ENCODE measurements around the gene SFMBT2.
"Not testable (repeated sequence)": the region's sequence is repeated elsewhere in the genome, so short reads cannot be mapped to it uniquely, and the experiment has no call there.

Gene SFMBT2

DNA sequence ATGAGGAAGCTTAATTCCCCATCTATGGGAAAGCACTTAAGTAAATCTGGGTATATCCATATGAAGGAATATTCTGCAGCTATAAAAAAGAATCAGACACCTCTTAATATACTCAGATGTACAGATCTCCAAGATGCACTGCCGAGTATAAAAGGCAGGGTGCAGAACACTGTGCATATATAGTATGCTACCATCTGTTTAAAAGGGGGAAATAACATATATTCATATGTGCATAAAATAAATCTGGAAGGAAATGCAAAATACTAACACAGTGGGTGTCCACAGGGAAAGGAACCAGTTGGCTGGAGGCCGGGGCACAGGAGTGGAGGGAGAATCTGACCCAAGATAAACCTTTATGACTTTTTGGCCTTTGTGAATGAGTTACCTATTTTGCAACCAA, 201.4 kb downstream of the SFMBT2 start:
- FAIRE-seq, result no peak

- FAIRE-seq, result no peak
Observed at GRCh38 chr10:7206412-7207100, 204.3 kb downstream of the SFMBT2 start.

DNA sequence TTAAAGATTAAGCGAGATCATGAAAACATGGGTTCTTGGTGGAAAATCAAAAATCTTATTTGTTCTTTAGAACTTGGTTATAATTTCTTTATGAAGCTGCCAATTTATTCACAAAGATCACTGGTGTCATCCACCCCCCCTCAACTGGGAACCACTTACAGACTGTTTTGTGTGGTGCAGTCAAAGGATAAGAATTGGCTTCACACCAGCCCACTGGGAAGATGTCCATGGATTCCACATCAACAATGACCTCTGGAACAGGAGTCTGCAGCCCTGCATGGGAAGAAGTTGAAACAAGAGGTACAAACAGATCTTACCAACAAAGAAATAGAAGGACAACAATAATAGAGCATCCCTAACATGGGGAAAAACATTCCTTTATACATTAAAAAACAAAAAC, 205.2 kb downstream of the SFMBT2 start:
- FAIRE-seq, result no peak

DNA sequence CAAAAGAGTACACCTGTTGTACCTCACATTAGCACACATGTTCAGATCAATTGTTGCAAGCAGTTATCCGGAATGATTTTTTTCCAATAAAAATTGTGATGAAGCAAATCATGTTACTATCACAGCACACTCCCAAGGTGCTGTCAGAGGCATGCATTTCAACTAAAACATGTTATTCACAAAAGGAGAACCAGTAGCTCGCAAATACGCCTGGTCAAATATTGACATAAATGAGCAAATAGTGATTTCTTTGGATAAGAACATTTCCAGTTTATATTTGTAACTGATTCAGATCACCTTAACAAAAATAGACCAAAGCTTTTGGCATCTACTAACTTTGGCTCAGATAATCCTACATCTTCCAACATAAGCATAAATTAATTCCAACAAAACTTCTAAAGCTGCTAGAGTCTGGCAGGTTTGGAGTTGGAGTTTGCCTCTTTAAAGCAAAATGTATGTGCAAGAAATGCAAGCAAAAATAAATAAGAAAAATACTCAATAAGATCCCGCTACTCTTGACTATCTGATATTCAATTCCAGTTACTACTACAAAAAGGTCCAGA, 208.0 kb downstream of the SFMBT2 start:
- no peak for FAIRE-seq

DNA sequence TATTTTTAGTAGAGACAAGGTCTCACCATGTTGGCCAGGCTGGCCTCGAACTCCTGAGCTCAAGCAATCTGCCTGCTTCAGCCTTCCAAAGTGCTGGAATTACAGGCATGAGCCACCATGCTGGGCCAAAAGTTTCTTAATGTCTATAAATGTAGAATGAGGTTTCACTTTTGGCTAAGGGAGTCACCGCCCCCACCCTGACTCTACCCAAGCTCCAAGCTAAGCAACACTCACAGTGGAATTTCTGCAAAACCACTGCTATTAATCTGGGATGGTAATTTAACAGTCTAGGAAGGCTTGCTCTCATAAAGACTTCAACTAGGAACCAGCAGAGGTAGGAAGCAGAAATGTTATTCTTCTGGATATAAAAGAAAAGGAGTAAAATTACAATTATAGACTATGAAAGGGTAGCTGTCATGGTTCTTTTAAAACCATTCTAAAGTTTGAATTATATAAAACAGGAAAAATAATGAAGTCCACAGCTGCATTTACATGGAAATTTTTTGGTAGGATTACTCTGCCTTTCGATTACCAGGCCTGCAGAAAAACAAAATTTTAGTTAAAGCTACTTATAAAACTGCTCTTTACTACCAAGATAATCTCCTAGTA, 211.6 kb downstream of the SFMBT2 start:
- FAIRE-seq, result no peak

GRCh38 chr10:7196284-7196683, 214.6 kb downstream of the SFMBT2 start:
- FAIRE-seq, result no peak

GRCh38 chr10:7195118-7195517, 215.7 kb downstream of the SFMBT2 start:
- FAIRE-seq, result no peak

- FAIRE-seq, result no peak
Observed at GRCh38 chr10:7194571-7194970, 216.3 kb downstream of the SFMBT2 start.

GRCh38 chr10:7193369-7193768, 217.5 kb downstream of the SFMBT2 start:
- no peak for FAIRE-seq

GRCh38 chr10:7192831-7193361, 217.9 kb downstream of the SFMBT2 start:
- FAIRE-seq, result no peak

DNA sequence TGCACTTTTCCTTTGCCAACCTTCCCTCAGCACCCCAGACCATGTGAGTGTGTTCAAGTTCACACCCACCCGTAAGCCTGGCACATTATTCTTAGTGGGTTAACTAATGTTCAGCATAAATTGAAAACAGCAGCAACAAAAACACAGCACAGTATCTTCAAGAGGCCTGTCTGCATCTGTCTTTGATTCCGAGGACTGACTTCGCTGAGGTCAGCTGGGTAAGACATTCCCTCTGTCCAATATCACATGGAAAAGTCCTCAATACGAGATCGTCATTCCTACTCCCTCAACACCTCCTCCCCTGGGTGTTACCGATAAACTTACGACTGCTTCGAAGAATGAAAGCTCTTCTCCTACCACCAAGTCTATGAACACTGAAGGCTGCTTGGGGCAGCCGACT, 218.8 kb downstream of the SFMBT2 start:
- no peak for FAIRE-seq

DNA sequence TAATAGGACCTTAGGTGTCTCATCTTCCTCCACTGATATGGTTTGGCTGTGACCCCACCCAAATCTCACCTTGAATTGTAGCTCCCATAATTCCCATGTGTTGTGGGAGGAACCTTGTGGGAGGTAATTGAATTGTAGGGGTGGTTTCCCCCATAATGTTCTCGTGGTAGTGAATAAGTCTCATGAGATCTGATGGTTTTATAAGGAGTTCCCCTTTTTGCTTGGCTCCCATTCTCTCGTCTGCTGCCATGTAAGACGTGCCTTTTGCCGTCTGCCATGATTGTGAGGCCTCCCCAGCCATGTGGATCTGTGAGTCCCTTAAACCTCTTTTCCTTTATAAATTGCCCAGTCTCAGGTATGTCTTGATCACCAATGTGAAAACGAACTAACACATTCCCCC, 220.1 kb downstream of the SFMBT2 start:
- not testable (repeated sequence) for FAIRE-seq

DNA sequence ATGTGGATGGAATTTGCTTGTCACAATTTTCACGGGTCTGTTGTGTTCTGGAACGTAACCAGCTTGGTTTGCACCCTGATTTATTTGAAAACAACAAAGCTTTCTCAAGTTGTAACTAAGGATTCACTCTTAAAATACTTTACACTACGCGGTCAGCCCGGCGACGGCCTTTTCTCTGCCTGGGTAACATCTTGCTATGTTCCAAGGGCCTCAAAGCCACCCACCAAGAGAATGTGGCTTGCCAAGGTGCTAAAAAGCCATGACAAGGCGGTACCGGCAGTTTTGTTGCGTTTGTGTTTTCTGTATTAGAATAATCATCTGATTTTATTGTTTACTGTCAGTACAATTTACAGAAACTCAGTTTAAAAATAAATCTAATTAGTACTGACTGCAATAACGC, 220.9 kb downstream of the SFMBT2 start:
- FAIRE-seq, result no peak

- FAIRE-seq, result no peak
Observed at GRCh38 chr10:7188456-7189050, 222.3 kb downstream of the SFMBT2 start.

DNA sequence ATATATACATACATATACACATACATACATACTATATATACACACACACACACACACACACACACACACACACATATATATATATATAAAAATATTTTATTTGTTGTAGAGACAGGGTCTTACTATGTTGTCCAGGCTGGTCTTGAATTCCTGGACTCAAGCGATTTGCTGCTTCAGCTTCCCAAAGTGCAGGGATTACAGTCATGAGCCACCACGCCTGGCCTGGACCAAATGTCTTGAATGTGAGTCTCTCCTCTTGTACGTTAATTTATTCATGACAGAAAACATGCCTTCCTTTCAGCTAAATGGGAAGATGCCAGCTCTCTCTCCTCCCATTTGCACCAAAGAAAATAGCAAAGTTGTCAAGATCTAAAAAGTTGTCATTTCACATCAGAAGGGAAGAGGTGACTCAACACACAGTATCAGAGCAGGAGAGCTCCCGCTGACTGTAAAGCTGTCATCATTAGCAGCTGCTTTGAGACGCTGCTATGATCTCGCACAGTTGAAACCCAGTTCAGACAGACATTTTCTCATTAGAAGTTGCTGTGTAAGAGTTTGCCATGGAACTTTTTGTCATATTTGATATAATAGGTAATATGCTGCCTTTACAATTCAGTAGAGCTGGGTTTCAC, 224.3 kb downstream of the SFMBT2 start:
- no peak for FAIRE-seq

DNA sequence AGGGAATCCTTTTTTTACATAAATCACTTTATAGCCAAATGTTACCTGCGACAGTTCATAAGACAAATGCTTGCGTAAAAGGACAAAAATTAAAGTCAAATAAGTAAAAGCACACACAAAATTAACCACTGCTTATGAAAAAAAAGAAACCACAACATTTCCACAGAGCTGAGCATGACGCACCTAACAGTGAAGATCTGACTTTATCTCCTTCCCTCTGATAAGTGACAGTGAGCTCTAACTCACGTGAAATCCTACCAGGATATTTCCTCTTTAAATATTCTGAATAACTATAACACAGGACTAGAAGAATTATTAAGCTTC, 225.5 kb downstream of the SFMBT2 start:
- no peak for FAIRE-seq

DNA sequence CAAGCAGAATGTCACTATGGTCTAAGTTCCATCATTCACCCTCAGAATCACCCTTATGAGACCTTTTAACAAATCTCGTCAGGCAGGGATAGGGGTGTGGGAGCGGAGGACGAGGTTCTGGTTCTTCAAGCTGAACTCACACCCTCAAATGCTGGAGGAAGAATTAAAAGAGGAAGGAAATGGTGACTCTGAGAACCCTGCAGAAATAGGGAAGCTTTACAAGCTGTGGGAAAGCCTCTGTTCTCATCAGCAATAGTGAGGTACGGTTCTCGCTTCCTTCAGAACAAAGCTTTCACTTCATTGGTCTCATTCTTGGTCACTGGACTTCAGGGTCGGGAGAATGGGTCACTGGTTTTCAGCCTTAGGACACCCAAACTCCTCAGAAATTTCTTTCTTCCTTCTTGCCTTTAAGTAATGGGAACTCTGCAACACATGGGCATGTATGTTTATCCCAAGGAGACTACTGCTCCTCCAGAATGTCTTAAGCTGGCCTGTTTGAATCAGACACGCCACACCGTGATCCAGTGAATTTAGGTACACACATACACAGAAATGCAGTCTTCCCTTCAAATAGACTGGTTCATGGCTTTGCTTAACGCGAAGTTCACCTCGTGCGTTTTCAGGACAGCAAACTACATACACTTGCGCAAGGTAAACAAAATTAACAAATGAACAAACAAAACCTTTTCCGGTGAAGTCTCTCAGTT, 226.0 kb downstream of the SFMBT2 start:
- no peak for FAIRE-seq

GRCh38 chr10:7184116-7184515, 226.7 kb downstream of the SFMBT2 start:
- FAIRE-seq, result not testable (repeated sequence)

- FAIRE-seq, result not testable (repeated sequence)
Observed at GRCh38 chr10:7182327-7182726, 228.5 kb downstream of the SFMBT2 start.

GRCh38 chr10:7181420-7181819, 229.4 kb downstream of the SFMBT2 start:
- FAIRE-seq, result no peak

DNA sequence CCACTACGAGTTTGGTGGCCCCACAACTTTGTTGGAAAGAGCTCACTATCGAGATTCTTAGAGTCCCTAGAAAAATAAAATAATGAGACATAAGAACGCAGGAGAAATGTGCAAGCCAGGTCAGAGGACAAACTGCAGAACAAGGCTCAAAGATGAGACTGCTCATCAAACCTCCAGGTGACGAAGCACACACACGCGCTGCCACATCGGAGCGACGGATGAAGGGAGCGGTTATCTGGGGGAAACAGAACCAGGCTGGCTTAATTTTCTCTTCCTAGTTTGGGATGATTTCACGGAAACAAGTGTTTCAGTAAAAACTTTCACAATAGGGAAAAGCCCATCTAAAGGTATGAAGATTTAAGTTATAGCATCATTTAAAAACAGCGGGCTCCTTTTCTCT, 231.3 kb downstream of the SFMBT2 start:
- FAIRE-seq, result no peak

GRCh38 chr10:7173948-7174347, 236.9 kb downstream of the SFMBT2 start:
- FAIRE-seq, result no peak

DNA sequence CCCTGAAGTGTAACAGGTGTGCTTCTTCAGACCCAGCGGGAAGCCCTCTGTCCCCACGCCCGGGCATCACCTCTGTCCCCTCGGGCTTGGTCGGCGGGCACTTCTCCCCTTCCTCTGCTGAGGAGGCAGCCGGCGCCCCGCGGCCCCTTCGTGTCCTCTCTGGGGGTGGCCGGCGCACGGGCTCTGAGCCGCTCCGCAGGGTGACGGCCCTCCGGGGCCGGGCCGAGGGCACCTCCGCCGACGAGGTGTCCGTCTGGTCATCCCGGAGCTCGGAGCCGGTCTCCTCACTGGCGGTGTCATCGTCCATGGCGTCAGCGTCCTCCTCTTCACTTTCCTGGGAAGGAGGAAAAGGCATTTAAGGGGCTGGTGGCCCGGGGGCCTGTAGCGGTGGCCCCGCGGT, 239.0 kb downstream of the SFMBT2 start:
- no peak for FAIRE-seq
